Fibroblast of lung (primary cell): ENCODE results near the gene TECPR2. TPM values are rescaled to one million over a fixed set of nuclear protein-coding genes. Genes with fewer than 3 reads are reported as not detected.
A peak's percentile ranks its signal among the peaks of the same experiment; 100 is the strongest.

Source experiments
- DNase-seq, 2 donors: peaks; one replicate each; pipeline versions ENCODE4 v3.0.0 to v3.0.0-alpha.2; 2010; ENCODE audit warnings: low read depth in 2 of 2
- H2AFZ ChIP-seq: 2 replicates; pipeline ENCODE4 v1.5.1; 2012; ENCODE audit warnings: low read length, control low read depth, inconsistent platforms
- H3K27ac ChIP-seq: 2 replicates; pipeline ENCODE4 v1.5.1; 2011; ENCODE audit warnings: low read length, control low read depth; ENCODE audit not compliant: insufficient read depth
- H3K27me3 ChIP-seq: 2 replicates; pipeline ENCODE4 v1.5.1; 2011; ENCODE audit warnings: mild to moderate bottlenecking, low read length; ENCODE audit not compliant: control insufficient read depth, insufficient read depth
- H3K36me3 ChIP-seq: 2 replicates; pipeline ENCODE4 v1.5.1; 2011; ENCODE audit warnings: low read length; ENCODE audit not compliant: control insufficient read depth, insufficient read depth
- H3K4me1 ChIP-seq: 2 replicates; pipeline ENCODE4 v1.5.1; 2011; ENCODE audit warnings: low read length; ENCODE audit not compliant: control insufficient read depth, insufficient read depth; ENCODE audit errors: extremely low read depth
- H3K4me2 ChIP-seq: 2 replicates; pipeline ENCODE4 v1.5.1; 2011; ENCODE audit warnings: low read length, control low read depth; ENCODE audit not compliant: insufficient read depth; ENCODE audit errors: extremely low read depth
- H3K4me3 ChIP-seq, 4 experiments: fragments of 200-600 bp in 1 of 4; sonication (generic) in 1 of 4; replicated peaks in 1 of 4; 2 replicates each; pipeline ENCODE4 v1.5.1; 2011 to 2016; ENCODE audit warnings: low read length in 4 of 4, low read depth in 3 of 4, mild to moderate bottlenecking in 3 of 4, control low read depth in 2 of 4, inconsistent platforms in 1 of 4, mixed read lengths in 1 of 4; ENCODE audit not compliant: insufficient read depth in 1 of 4; ENCODE audit errors: control extremely low read depth in 1 of 4
- H3K79me2 ChIP-seq: 2 replicates; pipeline ENCODE4 v1.5.1; 2012; ENCODE audit warnings: mild to moderate bottlenecking, low read length, inconsistent platforms; ENCODE audit not compliant: control insufficient read depth, insufficient read depth
- H3K9ac ChIP-seq: 2 replicates; pipeline ENCODE4 v1.5.1; 2011; ENCODE audit warnings: mild to moderate bottlenecking, low read length, control low read depth; ENCODE audit not compliant: insufficient read depth
- H3K9me3 ChIP-seq: 2 replicates; pipeline ENCODE4 v1.5.1; 2012; ENCODE audit warnings: low read depth, low read length; ENCODE audit not compliant: control insufficient read depth, insufficient read depth
- H4K20me1 ChIP-seq: 2 replicates; pipeline ENCODE4 v1.5.1; 2011; ENCODE audit warnings: low read length; ENCODE audit not compliant: control insufficient read depth, insufficient read depth; ENCODE audit errors: extremely low read depth
- EZH2 ChIP-seq: IDR thresholded peaks from 2 replicates; pipeline ENCODE4 v1.5.1; 2012; ENCODE audit warnings: low read length, control low read depth, mild to moderate bottlenecking; ENCODE audit errors: missing control alignments
- polyA plus RNA-seq, 2 donors: library from polyadenylated mRNA; depleted of rRNA in 1 of 2; stranded (reverse) in 1 of 2; unstranded in 1 of 2; fragments of >200 nt; gene quantifications; 2 replicates each; pipeline ENCODE4 v1.2.1, GENCODE V29; 2011 to 2012; ENCODE audit warnings: missing spikeins in 1 of 2
- total RNA-seq: library from RNA; depleted of rRNA; stranded (reverse); fragments of >200 nt; gene quantifications from 2 replicates; pipeline ENCODE4 v1.2.1, GENCODE V29; 2014
- TF ChIP-seq, protein P1 (sequence below), 2 donors: IDR thresholded peaks in 1 of 2; conservative IDR thresholded peaks in 1 of 2; 1 replicate in 1 of 2; 2 replicates in 1 of 2; pipeline ENCODE4 v1.5.1; 2011 to 2012; ENCODE audit warnings: low read length in 2 of 2, control low read depth in 1 of 2, inconsistent platforms in 1 of 2, low read depth in 1 of 2, mild to moderate bottlenecking in 1 of 2

The TECPR2 gene
- total and polyA plus RNA-seq, 2 donors (not counting 1 experiment from before 2014, with no cell fraction given): 9.2 to 17.8 TPM

DNA sequence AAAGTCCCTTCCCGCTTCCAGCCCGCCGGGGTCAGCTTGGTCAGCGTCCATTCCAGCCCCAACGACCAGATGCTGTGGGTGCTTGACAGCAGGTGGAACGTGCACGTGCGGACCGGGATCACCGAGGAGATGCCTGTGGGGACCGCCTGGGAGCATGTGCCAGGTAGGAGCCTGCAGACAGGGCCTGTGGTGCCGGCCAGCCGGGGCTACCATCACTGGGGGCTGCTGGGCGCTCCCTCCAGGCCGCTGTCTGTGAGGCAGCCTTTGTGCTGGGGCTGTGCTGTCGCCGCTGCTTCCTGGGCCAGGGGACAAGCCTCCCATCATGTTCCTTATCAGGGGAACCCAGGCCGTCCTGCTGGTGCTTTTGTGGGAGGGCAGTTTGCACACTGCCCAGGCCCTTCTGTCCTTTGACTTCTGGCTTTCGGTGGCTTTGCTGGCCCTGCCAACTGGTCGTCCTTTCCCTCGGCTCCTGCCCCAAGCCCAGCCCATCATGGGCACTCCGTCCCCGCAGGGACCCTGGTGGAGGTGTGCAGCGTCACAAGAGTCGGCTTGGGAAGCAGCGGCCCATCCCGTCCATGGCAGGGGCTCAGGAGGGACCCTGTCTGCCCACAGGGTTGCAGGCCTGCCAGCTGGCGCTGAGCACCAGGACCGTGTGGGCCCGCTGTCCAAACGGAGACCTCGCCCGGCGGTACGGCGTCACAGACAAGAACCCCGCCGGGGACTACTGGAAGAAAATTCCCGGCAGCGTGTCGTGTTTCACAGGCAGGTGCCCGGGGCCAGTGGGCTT, 134.4 kb downstream of the TECPR2 start:
- H3K4me3 ChIP-seq: no peak overlapping the region

DNA sequence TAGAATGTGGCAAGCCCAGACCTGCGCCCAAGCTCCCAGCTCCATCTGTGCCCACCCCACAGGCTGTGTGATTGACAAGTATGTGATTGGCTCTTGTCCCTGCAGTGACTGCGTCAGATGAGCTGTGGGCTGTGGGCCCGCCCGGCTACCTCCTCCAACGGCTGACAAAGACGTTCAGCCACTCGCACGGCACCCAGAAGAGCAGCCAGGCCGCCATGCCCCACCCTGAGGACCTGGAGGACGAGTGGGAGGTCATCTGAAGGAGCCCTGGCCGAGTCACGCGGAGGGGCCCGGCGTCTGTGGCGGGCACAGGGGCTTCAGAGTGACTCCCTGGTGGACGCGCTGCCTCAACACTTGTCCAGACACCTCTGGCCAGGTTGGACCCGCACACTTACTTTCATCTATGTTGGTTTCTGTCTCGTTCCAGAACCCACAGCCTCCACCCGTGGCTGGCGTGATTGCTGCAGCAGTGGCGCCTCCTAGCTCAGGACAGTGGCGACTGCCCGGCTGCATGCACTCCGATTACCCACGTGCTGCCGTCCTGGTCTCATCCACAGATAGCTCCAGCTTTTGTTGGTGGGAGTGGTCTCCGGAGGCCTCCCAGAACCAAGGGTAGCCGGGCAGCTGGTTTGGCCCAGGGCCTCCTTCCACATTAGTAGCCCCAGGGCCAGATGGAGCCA, 135.4 kb downstream of the TECPR2 start:
- no peaks in the 10 kb centered on the region for H3K79me2 ChIP-seq
- H3K4me2 ChIP-seq: no peak overlapping the region
- H3K27ac ChIP-seq: no peak overlapping the region
- H3K27me3 ChIP-seq: no peaks in the 10 kb centered on the region
- H3K4me1 ChIP-seq: no peaks in the 10 kb centered on the region
- no peaks in the 10 kb centered on the region for H3K9me3 ChIP-seq
- no peak overlapping the region for H3K9ac ChIP-seq
- peaks cover 8% of the 10 kb centered on the region for H3K36me3 ChIP-seq
- no peak overlapping the region for H3K4me3 ChIP-seq
- no peak for TF ChIP-seq EZH2
- TF ChIP-seq, protein P1, sequence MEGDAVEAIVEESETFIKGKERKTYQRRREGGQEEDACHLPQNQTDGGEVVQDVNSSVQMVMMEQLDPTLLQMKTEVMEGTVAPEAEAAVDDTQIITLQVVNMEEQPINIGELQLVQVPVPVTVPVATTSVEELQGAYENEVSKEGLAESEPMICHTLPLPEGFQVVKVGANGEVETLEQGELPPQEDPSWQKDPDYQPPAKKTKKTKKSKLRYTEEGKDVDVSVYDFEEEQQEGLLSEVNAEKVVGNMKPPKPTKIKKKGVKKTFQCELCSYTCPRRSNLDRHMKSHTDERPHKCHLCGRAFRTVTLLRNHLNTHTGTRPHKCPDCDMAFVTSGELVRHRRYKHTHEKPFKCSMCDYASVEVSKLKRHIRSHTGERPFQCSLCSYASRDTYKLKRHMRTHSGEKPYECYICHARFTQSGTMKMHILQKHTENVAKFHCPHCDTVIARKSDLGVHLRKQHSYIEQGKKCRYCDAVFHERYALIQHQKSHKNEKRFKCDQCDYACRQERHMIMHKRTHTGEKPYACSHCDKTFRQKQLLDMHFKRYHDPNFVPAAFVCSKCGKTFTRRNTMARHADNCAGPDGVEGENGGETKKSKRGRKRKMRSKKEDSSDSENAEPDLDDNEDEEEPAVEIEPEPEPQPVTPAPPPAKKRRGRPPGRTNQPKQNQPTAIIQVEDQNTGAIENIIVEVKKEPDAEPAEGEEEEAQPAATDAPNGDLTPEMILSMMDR (conservative IDR thresholded peaks at IDR 0.05 in 1 of 2, IDR thresholded peaks at IDR 0.05 in 1 of 2; ENCODE audit: low read depth in 1 of 2, low read length in 2 of 2): peak in 1 of 2 donors; percentile 20
- no peaks in the 10 kb centered on the region for H4K20me1 ChIP-seq
- no peak overlapping the region for H2AFZ ChIP-seq
- DNase-seq: no peak

More for the DNA sequence above, 134.4 kb downstream of the TECPR2 start:
- H3K79me2 ChIP-seq: no peaks in the 10 kb centered on the region
- H4K20me1 ChIP-seq: no peaks in the 10 kb centered on the region
- H3K27ac ChIP-seq: no peak overlapping the region
- no peaks in the 10 kb centered on the region for H3K27me3 ChIP-seq
- no peaks in the 10 kb centered on the region for H3K4me1 ChIP-seq
- no peak overlapping the region for H3K9ac ChIP-seq
- H2AFZ ChIP-seq: no peak overlapping the region
- H3K4me2 ChIP-seq: no peak overlapping the region
- DNase-seq: no peak
- TF ChIP-seq, protein P1 (conservative IDR thresholded peaks at IDR 0.05 in 1 of 2, IDR thresholded peaks at IDR 0.05 in 1 of 2; ENCODE audit: low read depth in 1 of 2, low read length in 2 of 2): no peak
- TF ChIP-seq EZH2: no peak
- H3K9me3 ChIP-seq: no peaks in the 10 kb centered on the region
- peaks cover 8% of the 10 kb centered on the region for H3K36me3 ChIP-seq

DNA sequence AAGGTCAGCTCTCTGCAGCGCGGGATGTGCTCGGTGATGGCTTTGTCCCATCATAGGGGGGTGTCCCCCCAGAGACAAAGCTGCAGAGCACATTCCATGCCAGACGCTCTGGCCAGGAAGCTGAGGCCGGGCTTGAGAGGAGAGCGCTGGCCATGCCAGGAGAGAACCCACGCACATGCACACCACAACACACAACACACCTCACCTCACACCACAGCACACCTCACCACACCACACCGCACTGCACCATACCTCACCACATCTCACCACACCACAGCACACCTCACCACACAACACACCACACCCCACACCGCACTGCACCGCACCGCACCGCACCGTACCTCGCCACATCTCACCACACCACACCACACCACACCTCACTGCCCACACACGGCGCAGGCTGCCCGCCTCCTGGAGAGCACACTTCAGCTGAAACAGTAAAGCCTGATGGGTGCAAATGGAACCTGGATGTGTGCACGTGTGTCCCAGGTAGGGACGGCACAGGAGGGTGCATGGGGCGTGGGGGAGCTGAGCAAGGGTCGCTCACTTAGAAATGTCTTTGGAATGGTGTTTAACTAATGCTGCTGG, 136.0 kb downstream of the TECPR2 start:
- Histone ChIP-seq H3K36me3 (peaks cover 6% of the 10 kb centered on the region), H3K27ac (no peak overlapping the region), H3K27me3 (no peaks in the 10 kb centered on the region), H3K4me1 (no peaks in the 10 kb centered on the region), H3K4me2 (no peak overlapping the region), H2AFZ (no peak overlapping the region), H4K20me1 (no peaks in the 10 kb centered on the region), H3K9me3 (no peaks in the 10 kb centered on the region), H3K9ac (no peak overlapping the region), H3K79me2 (no peaks in the 10 kb centered on the region), H3K4me3 (no peak overlapping the region)
- no peak for DNase-seq
- no peak for TF ChIP-seq EZH2
- TF ChIP-seq, protein P1 (conservative IDR thresholded peaks at IDR 0.05 in 1 of 2, IDR thresholded peaks at IDR 0.05 in 1 of 2; ENCODE audit: low read depth in 1 of 2, low read length in 2 of 2): no peak
